CD4-positive, alpha-beta T cell treated with Interleukin-4 for 1 hour (primary cell): Measurements from ENCODE around the gene MCCC2.
"Not testable (repeated sequence)": the region's sequence is repeated elsewhere in the genome, so short reads cannot be mapped to it uniquely, and the experiment has no call there.

Source experiments
- DNase-seq, 2 donors: peaks; one replicate each; pipeline ENCODE4 v3.0.0-alpha.2; 2020 to 2022

MCCC2 gene

DNA sequence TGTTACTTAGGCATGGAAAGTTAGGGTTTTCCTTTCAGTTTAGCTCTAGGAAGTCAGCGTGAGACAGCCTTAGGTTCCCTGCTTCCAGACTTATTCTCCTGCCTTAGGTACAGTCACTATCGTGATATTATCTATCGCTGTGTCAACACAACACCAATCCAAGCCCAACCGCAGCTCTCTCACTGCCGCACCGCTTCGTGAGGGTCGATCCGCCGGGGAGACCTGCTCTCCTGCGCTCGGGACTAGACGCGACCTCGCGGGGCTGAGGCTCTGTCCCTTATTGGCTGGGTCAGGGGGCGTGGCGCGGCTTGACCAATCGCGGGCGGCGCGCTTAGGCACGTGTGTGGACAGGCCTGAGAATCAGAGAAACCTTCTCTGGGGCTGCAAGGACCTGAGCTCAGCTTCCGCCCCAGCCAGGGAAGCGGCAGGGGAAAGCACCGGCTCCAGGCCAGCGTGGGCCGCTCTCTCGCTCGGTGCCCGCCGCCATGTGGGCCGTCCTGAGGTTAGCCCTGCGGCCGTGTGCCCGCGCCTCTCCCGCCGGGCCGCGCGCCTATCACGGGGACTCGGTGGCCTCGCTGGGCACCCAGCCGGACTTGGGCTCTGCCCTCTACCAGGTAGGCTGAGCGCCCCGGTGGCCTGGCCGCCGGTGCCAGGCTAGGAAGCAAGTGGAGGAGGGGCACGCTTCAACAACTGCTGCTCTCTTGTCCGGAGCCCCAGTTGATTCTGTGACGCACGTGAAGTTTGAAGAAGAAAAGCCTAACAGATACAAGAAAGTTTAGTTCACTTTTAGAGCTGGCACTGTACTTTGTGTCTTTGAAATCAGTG is at the start of gene MCCC2:
TSS of gene MCCC2 (plus strand) at position 400 of the 825 bp plus-strand sequence. CDS start at position 486, 86 bp downstream.
- peak; percentile 97 for DNase-seq

DNA sequence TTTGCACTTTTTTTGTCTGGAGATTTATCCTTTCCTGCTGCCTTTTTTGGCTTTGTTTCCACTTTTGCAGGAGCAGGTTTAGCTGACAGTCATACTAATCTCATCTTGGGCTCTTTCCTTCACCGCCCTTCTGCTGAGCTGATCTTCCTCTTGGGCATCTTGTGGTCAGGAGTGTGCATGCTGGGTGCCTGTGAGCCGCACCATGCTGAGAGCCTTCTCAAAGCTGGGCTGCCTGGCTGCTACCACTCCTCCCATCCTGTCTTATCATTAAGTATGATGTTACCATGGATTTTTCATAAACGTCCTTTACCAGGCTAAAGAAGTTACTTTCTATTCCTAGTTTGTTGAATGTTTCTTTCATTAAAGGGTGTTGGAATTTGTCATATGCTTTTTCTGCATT is 49.5 kb upstream of the MCCC2 start:
- DNase-seq = no peak

DNA sequence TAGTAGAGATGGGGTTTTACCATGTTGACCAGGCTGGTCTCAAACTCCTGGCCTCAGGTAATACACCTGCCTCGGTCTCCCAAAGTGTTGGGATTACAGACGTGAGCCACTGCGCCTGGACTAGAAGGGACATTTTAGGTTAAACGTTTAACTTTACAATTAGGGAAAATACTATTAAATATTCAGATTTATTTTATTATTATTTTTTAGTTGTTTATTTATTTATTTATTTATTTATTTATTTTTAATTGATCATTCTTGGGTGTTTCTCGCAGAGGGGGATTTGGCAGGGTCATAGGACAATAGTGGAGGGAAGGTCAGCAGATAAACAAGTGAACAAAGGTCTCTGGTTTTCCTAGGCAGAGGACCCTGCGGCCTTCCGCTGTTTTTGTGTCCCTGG is 36.3 kb upstream of the MCCC2 start:
- not testable (repeated sequence) for DNase-seq

DNA sequence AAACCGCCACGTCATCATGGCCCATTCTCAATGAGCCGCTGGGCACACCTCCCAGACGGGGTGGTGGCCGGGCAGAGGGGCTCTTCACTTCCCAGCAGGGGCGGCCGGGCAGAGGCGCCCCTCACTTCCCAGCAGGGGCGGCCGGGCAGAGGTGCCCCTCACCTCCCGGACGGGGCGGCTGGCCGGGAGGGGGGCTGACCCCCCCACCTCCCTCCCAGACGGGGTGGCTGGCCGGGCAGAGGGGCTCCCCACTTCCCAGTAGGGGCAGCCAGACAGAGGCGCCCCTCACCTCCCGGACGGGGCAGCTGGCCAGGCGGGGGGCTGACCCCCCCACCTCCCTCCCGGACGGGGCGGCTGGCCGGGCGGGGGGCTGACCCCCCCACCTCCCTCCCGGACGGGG is 35.6 kb upstream of the MCCC2 start:
- not testable (repeated sequence) for DNase-seq

DNA sequence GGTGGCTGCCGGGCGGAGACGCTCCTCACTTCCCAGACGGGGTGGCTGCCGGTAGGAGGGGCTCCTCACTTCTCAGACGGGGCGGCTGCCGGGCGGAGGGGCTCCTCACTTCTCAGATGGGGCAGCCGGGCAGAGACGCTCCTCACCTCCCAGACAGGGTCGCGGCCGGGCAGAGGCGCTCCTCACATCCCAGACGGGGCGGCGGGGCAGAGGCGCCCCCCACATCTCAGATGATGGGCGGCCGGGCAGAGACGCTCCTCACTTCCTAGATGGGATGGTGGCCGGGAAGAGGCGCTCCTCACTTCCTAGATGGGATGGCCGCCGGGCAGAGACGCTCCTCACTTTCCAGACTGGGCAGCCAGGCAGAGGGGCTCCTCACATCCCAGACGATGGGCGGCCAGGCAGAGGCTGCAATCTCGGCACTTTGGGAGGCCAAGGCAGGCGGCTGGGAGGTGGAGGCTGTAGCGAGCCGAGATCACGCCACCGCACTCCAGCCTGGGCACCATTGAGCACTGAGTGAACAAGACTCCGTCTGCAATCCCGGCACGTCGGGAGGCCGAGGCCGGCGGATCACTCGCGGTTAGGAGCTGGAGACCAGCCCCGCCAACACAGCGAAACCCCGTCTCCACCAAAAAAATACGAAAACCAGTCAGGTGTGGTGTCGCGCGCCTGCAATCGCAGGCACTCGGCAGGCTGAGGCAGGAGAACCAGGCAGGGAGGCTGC is 35.0 kb upstream of the MCCC2 start:
- not testable (repeated sequence) for DNase-seq

DNA sequence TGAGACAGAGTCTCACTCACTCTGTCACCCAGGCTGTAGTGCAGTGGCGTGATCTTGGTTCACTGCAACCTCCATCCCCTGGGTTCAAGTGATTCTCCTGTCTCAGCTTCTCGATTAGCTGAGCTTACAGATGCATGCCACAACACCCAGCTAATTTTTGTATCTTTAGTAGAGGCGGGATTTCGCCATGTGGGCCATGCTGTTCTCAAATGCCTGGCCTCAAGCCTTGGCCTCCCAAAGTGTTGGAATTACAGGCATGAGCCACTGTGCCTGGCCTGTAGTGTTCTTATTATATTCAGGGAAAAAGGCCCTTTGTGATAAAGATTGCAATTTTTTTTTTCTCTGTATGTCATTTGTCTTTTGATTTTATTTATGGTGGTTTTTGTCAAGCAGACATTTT is 24.0 kb upstream of the MCCC2 start:
- no peak for DNase-seq

DNA sequence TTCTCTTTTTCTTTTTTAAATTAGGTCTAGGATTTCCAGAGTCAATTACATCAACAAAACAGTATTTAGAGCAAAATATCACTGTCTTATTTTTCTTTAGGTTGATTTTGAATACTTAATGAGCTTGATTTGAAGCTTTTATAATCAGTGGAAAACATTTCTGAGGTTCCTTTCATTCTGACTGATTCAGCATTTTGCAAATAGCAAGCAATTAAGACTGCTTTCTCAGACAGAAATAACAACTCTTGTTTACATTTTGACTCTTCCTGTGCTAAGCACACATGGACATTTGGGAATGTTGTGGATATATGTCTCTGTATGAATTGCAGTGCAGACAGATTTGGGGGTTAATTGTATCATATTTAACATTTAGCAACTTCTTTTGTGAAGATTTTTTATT is 22.2 kb upstream of the MCCC2 start:
- DNase-seq = no peak

DNA sequence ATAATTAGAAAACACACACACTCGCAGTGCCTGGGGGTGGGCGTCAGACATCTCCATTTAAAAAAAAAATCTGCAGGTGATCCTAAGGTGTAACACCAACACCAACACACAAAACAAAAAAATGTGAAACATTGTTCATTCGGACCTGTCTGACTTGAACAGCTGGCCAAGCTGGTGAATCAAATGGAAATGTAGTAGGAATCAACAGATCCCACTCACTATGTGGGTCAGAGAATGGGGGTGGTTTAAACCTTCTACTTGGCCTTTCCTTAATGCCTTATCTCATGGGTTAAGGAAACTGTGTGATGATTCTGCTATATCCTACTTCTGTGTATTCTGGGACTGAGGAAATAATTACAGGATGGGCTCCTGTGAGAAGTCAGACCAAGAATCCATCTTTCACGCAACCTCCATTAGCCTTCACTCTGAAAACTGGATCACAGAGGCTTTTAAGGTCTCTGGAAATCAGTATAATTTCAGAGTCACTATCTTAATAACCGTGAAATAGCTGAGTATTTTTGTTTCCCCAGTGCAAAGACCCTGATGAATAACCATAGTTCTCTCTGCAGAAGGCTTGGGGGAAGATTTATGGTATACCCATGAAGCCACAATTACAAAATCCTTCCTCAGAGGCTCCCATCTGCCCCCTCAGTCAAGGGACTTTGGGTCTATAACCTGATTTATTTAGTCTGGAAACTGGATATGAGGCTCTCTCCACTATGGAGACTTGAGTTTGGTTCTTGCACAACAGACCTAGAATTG is 17.2 kb upstream of the MCCC2 start:
- no peak for DNase-seq

DNA sequence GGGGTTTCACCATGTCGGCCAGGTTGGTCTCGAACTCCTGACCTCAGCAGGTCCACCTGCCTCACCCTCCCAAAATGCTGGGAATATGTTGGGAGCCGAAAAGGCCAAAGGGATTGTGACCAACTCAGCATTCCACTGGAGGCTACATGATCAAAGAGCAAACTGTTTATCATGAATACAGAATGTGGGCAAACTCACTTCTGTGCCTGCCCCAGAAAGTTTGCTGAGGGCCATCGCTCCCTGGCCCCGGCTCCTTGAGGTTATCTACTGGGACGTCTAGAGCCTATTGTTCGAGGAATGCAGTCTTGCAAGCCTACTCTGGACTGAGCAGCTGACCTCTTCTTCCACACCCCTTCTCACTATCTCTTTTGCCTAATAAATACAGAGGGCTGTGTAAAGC is 15.3 kb upstream of the MCCC2 start:
- not testable (repeated sequence) for DNase-seq

DNA sequence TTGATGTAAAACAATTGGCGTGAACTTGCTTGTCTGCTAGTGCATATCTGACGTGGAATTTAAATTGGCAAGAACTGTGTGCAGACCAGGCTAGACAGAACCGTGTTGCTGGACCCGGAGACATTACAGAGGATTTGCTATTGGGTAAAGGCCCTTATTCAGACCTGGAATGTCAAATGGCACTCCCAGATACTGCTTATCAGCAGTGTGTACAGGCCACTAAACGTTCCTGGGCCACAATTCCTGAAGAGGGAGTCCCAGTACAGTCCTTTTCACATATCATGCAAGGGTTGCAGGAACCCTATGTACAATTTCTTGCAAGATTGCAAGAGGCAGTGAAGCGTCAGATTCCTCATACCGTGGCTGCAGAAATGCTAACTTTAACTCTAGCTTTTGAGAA is 13.5 kb upstream of the MCCC2 start:
- no peak for DNase-seq

DNA sequence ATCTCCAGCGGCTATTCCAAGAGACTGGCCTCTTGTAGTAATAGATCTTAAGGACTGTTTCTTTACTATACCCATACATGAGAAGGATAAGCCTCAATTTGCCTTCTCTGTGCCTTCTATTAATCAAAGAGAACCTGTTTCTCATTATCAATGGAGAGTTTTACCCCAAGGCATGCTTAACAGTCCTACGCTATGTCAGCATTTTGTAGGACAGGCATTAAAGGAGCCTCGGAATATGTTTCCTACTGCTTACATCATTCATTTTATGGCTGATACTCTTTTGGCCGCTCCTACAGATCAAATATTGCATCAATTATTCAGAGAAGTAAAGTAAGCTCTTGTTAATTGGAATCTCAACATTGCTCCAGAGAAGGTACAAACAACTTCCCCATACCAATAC is 11.6 kb upstream of the MCCC2 start:
- DNase-seq = not testable (repeated sequence)

DNA sequence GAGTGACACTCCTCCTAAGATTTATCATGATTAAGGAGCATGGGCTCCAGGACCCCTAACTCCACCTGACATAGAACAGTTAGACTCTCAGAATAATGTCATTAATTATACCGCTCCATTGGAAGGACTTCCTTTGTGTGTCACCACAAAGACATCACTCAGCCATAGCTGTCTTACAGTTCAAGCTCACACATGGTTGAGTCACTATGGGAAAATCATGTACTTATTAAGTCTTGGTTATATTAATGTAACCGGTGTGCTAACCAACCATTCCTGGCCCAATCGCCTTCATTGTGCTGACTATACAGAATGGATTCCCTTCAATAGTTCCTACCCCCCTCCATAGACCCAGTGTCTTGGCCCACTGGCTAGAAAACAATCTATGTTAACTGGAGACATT is 10.9 kb upstream of the MCCC2 start:
- DNase-seq = no peak

DNA sequence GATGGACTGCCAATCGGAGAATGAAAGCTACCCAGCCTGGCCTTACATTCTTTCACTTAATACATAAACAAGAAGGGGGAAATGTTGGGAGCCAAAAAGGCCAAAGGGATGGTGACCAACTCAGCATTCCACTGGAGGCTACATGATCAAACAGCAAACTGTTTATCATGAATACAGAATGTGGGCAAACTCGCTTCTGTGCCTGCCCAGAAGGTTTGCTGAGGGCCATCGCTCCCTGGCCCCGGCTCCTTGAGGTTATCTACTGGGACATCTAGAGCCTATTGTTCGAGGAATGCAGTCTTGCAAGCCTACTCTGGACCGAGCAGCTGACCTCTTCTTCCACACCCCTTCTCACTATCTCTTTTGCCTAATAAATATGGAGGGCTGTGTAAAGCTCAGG is 9.3 kb upstream of the MCCC2 start:
- not testable (repeated sequence) for DNase-seq

DNA sequence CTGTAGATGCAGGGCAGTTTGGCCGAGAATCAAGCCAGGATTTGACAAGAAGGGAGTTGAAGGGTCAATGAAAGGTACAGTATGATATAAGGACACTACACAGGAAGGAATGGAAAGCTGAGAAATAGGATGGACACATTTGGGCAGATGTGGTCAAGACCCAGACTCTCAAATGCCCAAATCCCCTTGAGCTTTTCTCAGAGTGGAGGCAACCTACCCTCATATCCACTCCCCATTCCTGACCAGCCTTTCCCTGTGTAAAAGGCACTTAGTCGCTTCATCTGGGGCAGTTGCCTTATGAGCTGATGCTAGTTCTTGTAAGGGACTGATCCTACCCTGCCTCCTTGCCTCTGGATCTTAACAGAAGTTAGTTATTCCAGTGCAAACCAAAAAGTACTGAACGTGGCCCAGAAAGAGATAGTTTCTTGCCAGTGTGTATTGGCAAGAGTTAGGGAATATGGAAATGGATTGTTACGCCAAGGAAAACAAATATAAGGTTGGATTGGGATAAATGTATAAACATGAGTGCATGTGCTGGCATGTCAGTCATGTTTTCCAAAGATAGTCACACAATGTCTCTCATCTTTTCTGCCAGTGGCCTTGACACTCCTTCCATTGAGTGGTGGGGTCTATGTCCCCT is 4.1 kb upstream of the MCCC2 start:
- no peak for DNase-seq

DNA sequence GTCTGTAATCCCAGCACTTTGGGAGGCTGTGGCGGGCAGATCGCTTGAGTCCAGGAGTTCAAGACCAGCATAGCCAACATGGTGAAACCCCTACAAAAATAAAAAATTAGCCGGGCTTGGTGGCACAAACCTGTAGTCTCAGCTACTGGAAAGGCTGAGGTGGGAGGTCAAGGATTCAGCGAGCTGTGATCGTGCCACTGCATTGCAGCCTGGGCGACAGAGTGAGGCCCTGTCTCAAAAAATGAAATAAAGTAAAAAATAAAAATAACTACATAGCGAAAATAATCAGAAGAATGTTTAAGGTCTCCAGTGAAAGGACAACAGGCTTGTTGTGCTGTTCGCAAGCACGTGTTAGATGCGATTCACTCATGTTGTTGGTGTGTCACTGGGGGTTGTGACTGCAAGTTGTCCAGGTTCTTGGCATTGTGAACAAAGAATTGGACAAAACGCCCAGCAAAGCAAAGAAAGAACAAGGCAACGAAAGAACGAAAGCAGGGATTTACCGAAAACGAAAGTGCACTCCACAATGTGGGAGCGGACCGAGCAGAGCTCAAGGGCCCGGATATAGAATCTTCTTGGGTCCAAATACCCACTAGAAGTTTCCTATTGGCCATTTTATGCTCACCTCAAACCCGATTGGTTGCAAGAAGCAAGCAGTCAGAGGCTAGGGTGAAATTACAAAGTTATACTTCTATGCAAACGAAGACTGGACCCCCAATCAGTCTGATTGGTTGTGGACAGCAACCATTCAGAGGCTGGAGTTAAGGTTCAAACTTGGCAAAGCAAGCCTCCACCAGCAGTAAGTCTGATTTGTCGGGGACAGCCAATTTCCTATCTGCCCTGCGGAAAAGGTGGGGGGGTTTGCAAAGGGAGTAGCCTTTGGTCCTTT is 844 bp upstream of the MCCC2 start:
- DNase-seq = peak in 1 of 2 donors; percentile 48

DNA sequence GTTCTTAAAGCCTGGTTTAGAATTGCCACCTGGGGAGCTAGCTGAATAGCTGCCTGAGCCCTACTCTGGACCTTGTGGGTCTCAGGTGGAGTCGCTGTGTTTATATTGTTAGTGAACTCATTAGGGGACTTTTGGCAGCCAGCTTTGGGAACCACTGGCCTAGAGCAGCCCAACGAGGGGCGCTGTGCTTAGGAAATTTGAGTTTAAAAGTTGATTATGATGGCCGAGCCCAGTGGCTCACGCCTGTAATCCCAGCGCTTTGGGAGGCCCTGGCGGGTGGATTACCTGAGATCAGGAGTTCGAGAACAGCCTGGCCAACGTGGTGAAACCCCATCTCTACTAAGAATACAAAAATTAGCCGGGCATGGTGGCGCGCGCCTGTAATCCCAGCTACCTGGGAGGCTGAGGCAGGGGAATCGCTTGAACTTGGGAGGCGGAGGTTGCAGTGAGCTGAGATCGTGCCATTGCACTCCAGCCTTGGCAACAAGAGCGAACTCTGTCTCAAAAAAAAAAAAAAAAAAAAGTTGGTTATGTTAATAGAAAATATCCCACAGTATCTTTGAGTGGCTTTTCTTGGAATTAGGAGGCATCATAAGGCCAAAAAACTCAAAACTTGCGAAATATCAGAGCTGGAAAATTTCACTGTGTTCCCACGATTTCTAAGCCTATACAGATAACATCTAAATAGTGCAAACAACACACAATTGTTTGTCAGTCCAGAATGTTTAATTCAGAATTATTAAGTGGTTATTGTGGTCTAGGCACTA is 809 bp downstream of the MCCC2 start:
- no peak for DNase-seq

DNA sequence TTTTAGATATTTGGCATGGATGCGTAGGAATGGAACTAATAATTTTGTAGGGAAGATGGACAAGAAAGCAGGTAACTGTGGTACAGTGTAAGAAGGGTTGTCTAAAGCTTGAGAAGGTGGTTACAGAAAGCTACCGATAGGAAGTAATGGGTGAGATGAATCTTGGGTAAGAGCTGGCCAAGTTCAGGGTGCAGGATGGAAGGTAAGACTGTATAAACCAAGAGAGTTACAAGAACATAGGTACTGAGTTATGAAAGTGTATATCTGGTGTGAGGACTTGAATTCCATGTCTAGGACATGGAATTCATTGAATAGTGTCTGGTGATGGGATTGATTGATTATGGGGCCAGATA is 1.4 kb downstream of the MCCC2 start:
- DNase-seq = no peak

DNA sequence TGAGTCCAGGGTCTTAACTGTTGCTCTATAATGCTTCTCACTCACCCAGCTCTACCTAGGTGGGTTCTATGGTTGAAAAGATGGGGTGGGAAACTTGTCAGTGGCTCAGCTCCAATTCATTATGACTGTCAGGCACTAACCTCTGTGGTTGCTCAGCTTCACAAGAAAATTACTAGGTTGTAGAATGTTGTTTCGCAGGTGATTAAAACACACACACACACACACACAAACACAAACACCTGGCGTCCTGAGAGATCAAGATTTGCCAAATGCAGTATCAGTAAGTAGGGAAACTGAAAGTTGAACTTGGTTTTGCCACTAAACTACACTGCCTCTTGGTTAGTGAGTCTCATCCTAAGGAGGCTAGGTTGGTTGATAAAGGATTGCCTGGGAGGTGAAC is 2.8 kb downstream of the MCCC2 start:
- peak in 1 of 2 donors; percentile 6 for DNase-seq

DNA sequence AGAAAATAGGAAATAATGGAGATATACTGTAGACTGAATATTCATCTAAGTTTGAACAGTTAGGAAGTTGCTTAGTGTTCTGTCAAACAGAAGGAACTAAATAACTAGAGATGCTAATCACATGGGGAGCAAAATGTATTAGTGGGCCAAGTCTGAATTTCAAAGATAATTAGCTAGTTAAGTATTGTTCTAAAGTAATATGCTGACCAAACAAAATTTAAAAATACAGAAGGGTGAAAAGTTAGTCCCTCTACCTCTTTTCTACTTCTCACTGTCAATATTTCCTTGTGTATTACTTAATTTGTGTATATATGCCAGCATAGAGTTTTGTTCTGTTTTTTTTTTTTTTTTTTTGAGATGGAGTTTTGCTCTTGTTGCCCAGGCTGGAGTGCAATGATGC is 4.0 kb downstream of the MCCC2 start:
- no peak for DNase-seq

DNA sequence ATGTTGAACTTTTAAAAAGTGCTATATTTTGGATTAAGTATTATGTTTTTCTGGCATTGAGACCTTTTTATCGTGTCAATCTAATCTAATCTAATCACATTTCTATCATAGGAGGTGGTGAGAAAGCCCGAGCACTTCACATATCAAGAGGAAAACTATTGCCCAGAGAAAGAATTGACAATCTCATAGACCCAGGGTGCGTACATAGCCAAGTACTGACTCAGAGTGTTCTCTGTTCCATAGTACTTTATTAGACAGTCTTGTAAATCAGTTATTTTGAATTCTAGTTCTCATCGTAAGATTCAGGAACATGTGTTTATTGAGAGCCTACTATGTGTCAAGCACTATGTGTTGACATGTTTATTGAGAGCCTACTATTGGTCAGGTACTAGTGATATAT is 9.0 kb downstream of the MCCC2 start:
- no peak for DNase-seq

DNA sequence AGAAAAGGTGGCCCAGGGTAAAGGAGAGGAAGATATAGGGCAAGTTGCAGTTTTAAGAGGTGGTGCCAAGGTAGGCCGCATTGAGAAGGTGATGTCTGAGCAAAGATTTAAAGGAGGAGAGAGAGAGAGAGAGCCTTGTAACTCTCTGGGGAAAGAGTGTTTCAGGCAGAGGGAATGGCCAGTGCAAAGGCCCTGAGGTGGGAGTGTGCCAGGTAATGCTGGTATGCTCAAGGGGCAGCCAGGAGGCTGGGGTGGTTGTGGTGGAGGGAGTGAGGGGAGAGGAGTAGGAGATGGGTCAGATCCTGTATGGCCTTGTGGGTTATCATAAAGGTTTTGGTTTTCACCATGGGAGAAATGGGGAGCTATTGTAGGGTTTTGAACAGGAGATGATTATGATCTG is 9.9 kb downstream of the MCCC2 start:
- no peak for DNase-seq
